ENCODE measurements around the gene ALK.

GRCh38 chr2:29216609-29216909, 704.8 kb downstream of the ALK start:
- TF ChIP-seq CTCF (IDR thresholded peaks at IDR 0.05) (no peak), POLR2A (IDR thresholded peaks at IDR 0.05) (no peak)
